Trophoblast cell (in vitro differentiated cells and primary cell): Measurements from ENCODE around the gene TAAR2.

Source experiments
- DNase-seq, 2 donors: peaks; one replicate each; pipeline ENCODE4 v3.0.0-alpha.2; 2016
- H2AFZ ChIP-seq: 2 replicates; pipeline ENCODE4 v1.6.1; 2013; ENCODE audit warnings: low read length, moderate library complexity, mild to moderate bottlenecking; ENCODE audit not compliant: insufficient read depth, poor library complexity
- H2AK5ac ChIP-seq: 2 replicates; pipeline ENCODE4 v1.6.1; 2013; ENCODE audit warnings: mild to moderate bottlenecking, low read length
- H2BK120ac ChIP-seq: 2 replicates; pipeline ENCODE4 v1.6.1; 2013; ENCODE audit warnings: low read length, mild to moderate bottlenecking, moderate library complexity; ENCODE audit not compliant: insufficient read depth, poor library complexity
- H2BK12ac ChIP-seq: 2 replicates; pipeline ENCODE4 v1.6.1; 2013; ENCODE audit warnings: mild to moderate bottlenecking, low read length, moderate library complexity
- H2BK5ac ChIP-seq: 2 replicates; pipeline ENCODE4 v1.6.1; 2013; ENCODE audit warnings: low read length, low read depth, moderate library complexity, mild to moderate bottlenecking; ENCODE audit not compliant: poor library complexity
- H3K14ac ChIP-seq: 2 replicates; pipeline ENCODE4 v1.6.1; 2013; ENCODE audit warnings: mild to moderate bottlenecking, low read length
- H3K18ac ChIP-seq: 2 replicates; pipeline ENCODE4 v1.6.1; 2013; ENCODE audit warnings: mild to moderate bottlenecking, low read length
- H3K23ac ChIP-seq: 2 replicates; pipeline ENCODE4 v1.6.1; 2013; ENCODE audit warnings: low read length
- H3K27ac ChIP-seq: 2 replicates; pipeline ENCODE4 v1.5.1; 2013; ENCODE audit warnings: low read depth, mild to moderate bottlenecking, inconsistent platforms, low read length, moderate library complexity
- H3K27me3 ChIP-seq: 2 replicates; pipeline ENCODE4 v1.6.1; 2013; ENCODE audit warnings: inconsistent platforms, mild to moderate bottlenecking, low read length, moderate library complexity; ENCODE audit not compliant: insufficient read depth
- H3K36me3 ChIP-seq, 2 experiments: 1 replicate in 1 of 2; 2 replicates in 1 of 2; pipeline ENCODE4 v1.6.1; 2013; ENCODE audit warnings: low read length in 2 of 2, mild to moderate bottlenecking in 2 of 2, moderate library complexity in 1 of 2; ENCODE audit not compliant: insufficient read depth in 2 of 2, control insufficient read depth in 1 of 2
- H3K4ac ChIP-seq: 2 replicates; pipeline ENCODE4 v1.6.1; 2013; ENCODE audit warnings: low read depth, mild to moderate bottlenecking, low read length, moderate library complexity
- H3K4me1 ChIP-seq, 2 experiments: 1 replicate in 1 of 2; 2 replicates in 1 of 2; pipeline ENCODE4 v1.6.1; 2013; ENCODE audit warnings: low read length in 2 of 2, mild to moderate bottlenecking in 2 of 2, moderate library complexity in 1 of 2; ENCODE audit not compliant: insufficient read depth in 2 of 2, control insufficient read depth in 1 of 2
- H3K4me2 ChIP-seq: 2 replicates; pipeline ENCODE4 v1.6.1; 2013; ENCODE audit warnings: inconsistent platforms, mild to moderate bottlenecking, low read length, moderate library complexity
- H3K4me3 ChIP-seq: 2 replicates; pipeline ENCODE4 v1.5.1; 2013; ENCODE audit warnings: mild to moderate bottlenecking, low read depth, low read length, inconsistent platforms
- H3K79me1 ChIP-seq: one replicate; pipeline ENCODE4 v1.6.1; 2013; ENCODE audit warnings: low read length
- H3K79me2 ChIP-seq: 2 replicates; pipeline ENCODE4 v1.6.1; 2013; ENCODE audit warnings: low read length, mild to moderate bottlenecking; ENCODE audit not compliant: control insufficient read depth, insufficient read depth, poor library complexity
- H3K9ac ChIP-seq: 2 replicates; pipeline ENCODE4 v1.6.1; 2013; ENCODE audit warnings: mild to moderate bottlenecking, low read length
- H3K9me3 ChIP-seq: 2 replicates; pipeline ENCODE4 v1.6.1; 2013; ENCODE audit warnings: low read depth, mild to moderate bottlenecking, control low read depth, inconsistent platforms, low read length; ENCODE audit not compliant: insufficient read depth
- H4K12ac ChIP-seq: 2 replicates; pipeline ENCODE4 v1.6.1; 2013; ENCODE audit warnings: low read depth, mild to moderate bottlenecking, low read length, moderate library complexity
- H4K8ac ChIP-seq: 2 replicates; pipeline ENCODE4 v1.6.1; 2013; ENCODE audit warnings: low read depth, mild to moderate bottlenecking, low read length, moderate library complexity
- H4K91ac ChIP-seq: one replicate; pipeline ENCODE4 v1.6.1; 2013; ENCODE audit warnings: low read depth, mild to moderate bottlenecking, low read length, moderate library complexity
- WGBS: extraction: QIAGEN DNeasy Blood & Tissue Kit; methylation state at CpG from one replicate; pipeline ENCODE4 v1.1.7; 2013; ENCODE audit warnings: missing lambda C conversion rate; ENCODE audit not compliant: insufficient read length, insufficient coverage; ENCODE audit errors: extremely low coverage; 5-methylcytosine and 5-hydroxymethylcytosine counted together

TAAR2 gene

DNA sequence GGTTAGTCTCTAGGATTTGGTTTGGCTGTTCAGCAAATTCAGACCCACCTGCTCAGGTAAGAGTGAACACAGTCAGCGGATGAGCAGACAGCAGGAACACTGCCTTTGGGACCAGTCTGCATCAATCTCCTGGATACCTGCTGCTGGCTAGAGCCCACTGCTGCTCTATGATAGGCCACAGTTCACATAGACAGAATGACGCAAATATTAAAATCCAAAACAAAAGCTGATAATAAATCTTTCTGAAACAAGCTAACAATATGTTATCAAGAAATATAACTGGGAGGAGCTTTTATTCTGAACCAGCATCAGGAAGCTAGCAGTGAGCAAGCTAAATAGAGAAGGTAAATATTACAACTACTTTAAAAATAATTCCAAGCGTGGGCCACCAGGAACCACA, 35.0 kb upstream of the TAAR2 start, which contains the start of gene TAAR1:
Gene TAAR1, minus strand, starts transcription at position 101 of the 400 bp plus-strand sequence. CDS start 13,179 bp downstream, outside the sequence.
- Histone ChIP-seq H2BK12ac (no peak within 1 kb of the TSS), H3K36me3 (no peaks in the 10 kb centered on the region), H3K27me3 (no peaks in the 10 kb centered on the region), H3K4me3 (no peak within 1 kb of the TSS), H4K8ac (no peak within 1 kb of the TSS), H4K12ac (no peak within 1 kb of the TSS), H2AFZ (no peak within 1 kb of the TSS), H3K4me2 (no peak within 1 kb of the TSS), H3K23ac (no peak within 1 kb of the TSS), H2AK5ac (no peak within 1 kb of the TSS), H3K4ac (no peak within 1 kb of the TSS), H3K14ac (no peak within 1 kb of the TSS), H3K27ac (no peak within 1 kb of the TSS), H3K4me1 (no peaks in the 10 kb centered on the region), H3K9ac (no peak within 1 kb of the TSS), H2BK120ac (no peak within 1 kb of the TSS), H3K9me3 (no peaks in the 10 kb centered on the region), H3K18ac (no peak within 1 kb of the TSS), H3K79me1 (no peaks in the 10 kb centered on the region), H2BK5ac (no peak within 1 kb of the TSS), H4K91ac (no peak within 1 kb of the TSS), H3K79me2 (no peaks in the 10 kb centered on the region)
- WGBS, result no CpG with 5 or more reads among the region's 3 CpGs
- no peak for DNase-seq

DNA sequence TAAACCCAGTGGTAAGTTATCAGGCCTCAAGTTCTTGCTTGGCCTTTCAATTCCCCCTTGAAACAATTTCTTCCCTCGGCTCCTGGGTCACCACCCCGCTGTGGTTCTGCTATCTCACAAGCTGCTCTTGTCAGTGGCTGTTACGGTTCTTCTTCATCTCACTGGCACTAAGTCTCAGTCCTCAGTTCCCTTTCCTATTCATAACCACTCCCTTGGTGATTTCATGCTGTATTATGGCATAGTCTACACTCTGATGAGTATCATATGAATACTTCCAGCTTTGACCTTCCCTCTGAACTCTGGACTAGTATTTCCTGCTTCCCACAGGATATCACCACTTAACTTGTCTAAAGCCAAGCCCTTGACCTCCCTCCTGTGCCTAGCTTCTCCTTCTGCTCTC, 27.0 kb upstream of the TAAR2 start:
- Histone ChIP-seq H3K4ac (no peak overlapping the region), H2AFZ (no peak overlapping the region), H3K9me3 (no peaks in the 10 kb centered on the region), H3K4me1 (no peaks in the 10 kb centered on the region), H3K14ac (no peak overlapping the region), H3K18ac (no peak overlapping the region), H3K79me1 (peaks cover 2% of the 10 kb centered on the region), H3K27ac (no peak overlapping the region), H3K23ac (no peak overlapping the region), H4K91ac (no peak overlapping the region), H3K27me3 (no peaks in the 10 kb centered on the region), H3K9ac (no peak overlapping the region), H2BK12ac (no peak overlapping the region), H3K36me3 (no peaks in the 10 kb centered on the region), H2AK5ac (no peak overlapping the region), H3K4me3 (no peak overlapping the region), H4K8ac (no peak overlapping the region), H3K4me2 (no peak overlapping the region), H2BK120ac (no peak overlapping the region), H2BK5ac (no peak overlapping the region), H3K79me2 (no peaks in the 10 kb centered on the region), H4K12ac (no peak overlapping the region)
- DNase-seq, result no peak
- WGBS, result no CpG with 5 or more reads among the region's 3 CpGs

DNA sequence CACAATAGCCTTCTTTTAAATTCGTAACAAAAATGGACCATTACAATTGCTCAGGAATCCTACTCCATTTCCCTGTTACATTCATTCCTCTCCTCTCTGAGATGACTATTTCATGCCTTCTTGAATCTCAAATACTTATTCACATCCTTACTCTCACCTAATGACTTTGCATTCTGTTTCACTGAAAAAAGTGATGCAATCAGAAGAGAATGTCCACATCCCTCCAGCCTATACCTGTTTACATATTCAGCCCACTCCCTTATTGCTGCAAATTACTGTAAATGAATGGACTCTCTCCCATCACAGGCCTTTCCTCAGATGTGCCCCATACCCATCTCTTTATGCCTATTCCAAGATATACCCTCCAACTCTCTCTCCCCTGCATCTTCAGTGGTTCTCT, 26.4 kb upstream of the TAAR2 start:
- H2AK5ac ChIP-seq, result no peak overlapping the region
- no peak overlapping the region for H2BK5ac ChIP-seq
- no peak overlapping the region for H4K91ac ChIP-seq
- H3K27me3 ChIP-seq, result no peaks in the 10 kb centered on the region
- no peak overlapping the region for H3K4me3 ChIP-seq
- H2AFZ ChIP-seq, result no peak overlapping the region
- H3K79me1 ChIP-seq, result peaks cover 2% of the 10 kb centered on the region
- no peak overlapping the region for H4K8ac ChIP-seq
- no peaks in the 10 kb centered on the region for H3K79me2 ChIP-seq
- no peak overlapping the region for H3K4me2 ChIP-seq
- no peak overlapping the region for H3K18ac ChIP-seq
- no peak overlapping the region for H3K14ac ChIP-seq
- no peak overlapping the region for H4K12ac ChIP-seq
- H3K36me3 ChIP-seq, result no peaks in the 10 kb centered on the region
- no peak overlapping the region for H3K9ac ChIP-seq
- DNase-seq, result no peak
- H3K27ac ChIP-seq, result no peak overlapping the region
- H3K4me1 ChIP-seq, result no peaks in the 10 kb centered on the region
- WGBS, result no CpG with 5 or more reads among the region's 1 CpG
- H3K23ac ChIP-seq, result no peak overlapping the region
- no peak overlapping the region for H3K4ac ChIP-seq
- H3K9me3 ChIP-seq, result no peaks in the 10 kb centered on the region
- no peak overlapping the region for H2BK120ac ChIP-seq
- H2BK12ac ChIP-seq, result no peak overlapping the region

DNA sequence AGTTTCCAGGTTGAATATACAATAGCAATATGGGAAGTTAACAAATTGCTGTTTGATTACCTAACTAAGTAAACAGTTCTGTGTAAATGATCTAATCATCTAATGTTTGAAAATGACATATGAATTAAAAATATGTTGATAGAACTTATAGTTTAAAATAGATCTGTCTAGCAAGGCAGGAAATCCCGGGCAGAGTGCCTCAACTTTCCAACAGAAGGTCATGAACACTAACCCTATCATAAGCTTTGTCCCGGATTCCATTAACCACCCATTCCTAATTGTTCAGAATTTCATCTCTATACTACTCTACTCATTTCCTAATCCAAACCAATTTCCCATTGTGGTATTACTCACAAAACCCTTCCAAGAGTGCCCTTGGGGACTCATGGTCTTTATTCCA, 24.8 kb upstream of the TAAR2 start:
- Histone ChIP-seq H4K8ac (no peak overlapping the region), H3K27me3 (no peaks in the 10 kb centered on the region)
- WGBS, result no CpG with 5 or more reads among the region's 2 CpGs

More for the DNA sequence above, 24.8 kb upstream of the TAAR2 start:
- DNase-seq, result no peak
- no peak overlapping the region for H3K4me2 ChIP-seq
- no peak overlapping the region for H3K14ac ChIP-seq
- no peak overlapping the region for H2BK12ac ChIP-seq
- H3K79me1 ChIP-seq, result peaks cover 2% of the 10 kb centered on the region
- no peaks in the 10 kb centered on the region for H3K9me3 ChIP-seq
- H3K27ac ChIP-seq, result no peak overlapping the region
- H2BK120ac ChIP-seq, result no peak overlapping the region
- no peak overlapping the region for H3K4me3 ChIP-seq
- H3K23ac ChIP-seq, result no peak overlapping the region
- no peaks in the 10 kb centered on the region for H3K4me1 ChIP-seq
- no peak overlapping the region for H3K18ac ChIP-seq
- H3K9ac ChIP-seq, result no peak overlapping the region
- no peak overlapping the region for H2BK5ac ChIP-seq
- H4K12ac ChIP-seq, result no peak overlapping the region
- H2AK5ac ChIP-seq, result no peak overlapping the region
- H4K91ac ChIP-seq, result no peak overlapping the region
- no peak overlapping the region for H2AFZ ChIP-seq
- H3K4ac ChIP-seq, result no peak overlapping the region
- no peaks in the 10 kb centered on the region for H3K79me2 ChIP-seq
- no peaks in the 10 kb centered on the region for H3K36me3 ChIP-seq
